NT2/D1 (cell line): ENCODE measurements around the gene LARP1.

ENCODE experiments used
- YY1 ChIP-seq: IDR thresholded peaks from 2 replicates; pipeline ENCODE4 v1.6.1; 2011; ENCODE audit not compliant: insufficient read length, insufficient read depth
- ZNF274 ChIP-seq: IDR thresholded peaks from 2 replicates; pipeline ENCODE4 v1.6.1; 2011; ENCODE audit warnings: mild to moderate bottlenecking, low read depth, low read length

DNA sequence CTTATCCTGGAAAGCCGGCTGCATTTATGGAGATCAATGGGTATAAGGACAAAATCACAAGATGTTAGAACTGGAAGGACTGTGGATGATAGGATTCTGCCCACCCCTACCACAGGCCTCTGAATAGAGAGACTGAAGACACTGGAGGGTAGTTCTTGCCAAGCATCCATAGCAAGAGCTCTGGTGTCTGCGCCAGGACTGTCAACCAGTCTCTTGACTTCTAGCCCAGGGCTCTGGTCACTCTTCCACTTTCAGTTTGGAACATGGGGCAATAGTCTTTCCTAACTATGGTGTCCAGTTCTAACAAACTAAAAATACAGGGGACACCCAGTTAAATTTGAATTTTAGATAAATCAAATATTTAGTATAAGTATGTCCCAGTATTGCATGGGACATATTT is 23.4 kb downstream of the LARP1 start:
- TF ChIP-seq YY1 (no peak), ZNF274 (no peak)
